ENCODE data around the gene EPHB1.

DNA sequence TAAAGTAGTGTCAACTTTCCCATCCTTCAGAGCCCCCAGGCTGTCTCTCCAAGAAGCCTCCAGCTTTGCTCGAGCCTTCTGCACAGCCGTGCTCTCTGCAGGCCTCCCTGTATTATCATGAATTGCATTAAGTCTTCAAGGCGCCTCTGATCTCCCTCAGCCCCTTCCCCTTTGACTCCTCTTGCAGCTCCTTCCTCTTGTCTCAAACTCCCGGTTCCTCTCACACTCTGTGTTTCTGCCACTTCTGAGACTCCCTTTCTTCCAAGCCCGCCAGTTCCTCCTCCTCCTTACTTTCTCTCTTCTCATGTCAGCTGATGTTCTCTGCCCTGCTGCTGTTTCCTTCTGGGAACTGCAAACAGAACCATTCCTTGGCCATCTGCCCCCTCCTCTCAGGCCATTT is 418.8 kb downstream of the EPHB1 start:
- TF ChIP-seq ZNF274 (IDR thresholded peaks at IDR 0.05; ENCODE audit: low read depth, low read length), result no peak
- no peak for TF ChIP-seq SUZ12 (IDR thresholded peaks at IDR 0.05; ENCODE audit: extremely low read depth, insufficient read depth, insufficient read length)

All from NT2/D1 (cell line).